ENCODE results near the gene DYRK3.
A peak's percentile ranks its signal among the peaks of the same experiment; 100 is the strongest.

Gene DYRK3

GRCh38 chr1:206684478-206685333 is 49.4 kb downstream of the DYRK3 start, which contains the start of gene MAPKAPK2:
MAPKAPK2 (plus strand) TSS chr1:206684905; CDS start chr1:206685230, 325 bp downstream.
- peak; percentile 61 for DNase-seq

GRCh38 chr1:206685334-206685768 is 50.0 kb downstream of the DYRK3 start:
- no peak for DNase-seq

GRCh38 chr1:206685769-206686477 is 50.6 kb downstream of the DYRK3 start:
- peak; percentile 80 for DNase-seq

- no peak for DNase-seq
These were observed 51.3 kb downstream of the DYRK3 start for GRCh38 chr1:206686478-206687249.

GRCh38 chr1:206687251-206687914 is 52.0 kb downstream of the DYRK3 start:
- DNase-seq: no peak

- DNase-seq: no peak
These were observed 52.6 kb downstream of the DYRK3 start for GRCh38 chr1:206687915-206688442.

- no peak for DNase-seq
These were observed 55.2 kb downstream of the DYRK3 start for GRCh38 chr1:206690516-206690915.

GRCh38 chr1:206691604-206692003 is 56.3 kb downstream of the DYRK3 start:
- DNase-seq: no peak

- DNase-seq: no peak
These were observed 57.7 kb downstream of the DYRK3 start for GRCh38 chr1:206693029-206693428.

- DNase-seq: no peak
These were observed 58.3 kb downstream of the DYRK3 start for GRCh38 chr1:206693592-206693991.

GRCh38 chr1:206694171-206695124 is 59.1 kb downstream of the DYRK3 start:
- no peak for DNase-seq

- no peak for DNase-seq
These were observed 60.4 kb downstream of the DYRK3 start for GRCh38 chr1:206695733-206696132.

- no peak for DNase-seq
These were observed 61.7 kb downstream of the DYRK3 start for GRCh38 chr1:206696812-206697585.

- no peak for DNase-seq
These were observed 62.7 kb downstream of the DYRK3 start for GRCh38 chr1:206698011-206698410.
